ENCODE data around the gene ST8SIA4. TPM values are rescaled to one million over a fixed set of nuclear protein-coding genes. Genes with fewer than 3 reads are reported as not detected.

Gene ST8SIA4, protein sequence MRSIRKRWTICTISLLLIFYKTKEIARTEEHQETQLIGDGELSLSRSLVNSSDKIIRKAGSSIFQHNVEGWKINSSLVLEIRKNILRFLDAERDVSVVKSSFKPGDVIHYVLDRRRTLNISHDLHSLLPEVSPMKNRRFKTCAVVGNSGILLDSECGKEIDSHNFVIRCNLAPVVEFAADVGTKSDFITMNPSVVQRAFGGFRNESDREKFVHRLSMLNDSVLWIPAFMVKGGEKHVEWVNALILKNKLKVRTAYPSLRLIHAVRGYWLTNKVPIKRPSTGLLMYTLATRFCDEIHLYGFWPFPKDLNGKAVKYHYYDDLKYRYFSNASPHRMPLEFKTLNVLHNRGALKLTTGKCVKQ
- 1 to 10 TPM in 3 of 4 donors, under 1 TPM in 1; 0.37 to 6.0 (median 2.2) TPM for total RNA-seq

DNA sequence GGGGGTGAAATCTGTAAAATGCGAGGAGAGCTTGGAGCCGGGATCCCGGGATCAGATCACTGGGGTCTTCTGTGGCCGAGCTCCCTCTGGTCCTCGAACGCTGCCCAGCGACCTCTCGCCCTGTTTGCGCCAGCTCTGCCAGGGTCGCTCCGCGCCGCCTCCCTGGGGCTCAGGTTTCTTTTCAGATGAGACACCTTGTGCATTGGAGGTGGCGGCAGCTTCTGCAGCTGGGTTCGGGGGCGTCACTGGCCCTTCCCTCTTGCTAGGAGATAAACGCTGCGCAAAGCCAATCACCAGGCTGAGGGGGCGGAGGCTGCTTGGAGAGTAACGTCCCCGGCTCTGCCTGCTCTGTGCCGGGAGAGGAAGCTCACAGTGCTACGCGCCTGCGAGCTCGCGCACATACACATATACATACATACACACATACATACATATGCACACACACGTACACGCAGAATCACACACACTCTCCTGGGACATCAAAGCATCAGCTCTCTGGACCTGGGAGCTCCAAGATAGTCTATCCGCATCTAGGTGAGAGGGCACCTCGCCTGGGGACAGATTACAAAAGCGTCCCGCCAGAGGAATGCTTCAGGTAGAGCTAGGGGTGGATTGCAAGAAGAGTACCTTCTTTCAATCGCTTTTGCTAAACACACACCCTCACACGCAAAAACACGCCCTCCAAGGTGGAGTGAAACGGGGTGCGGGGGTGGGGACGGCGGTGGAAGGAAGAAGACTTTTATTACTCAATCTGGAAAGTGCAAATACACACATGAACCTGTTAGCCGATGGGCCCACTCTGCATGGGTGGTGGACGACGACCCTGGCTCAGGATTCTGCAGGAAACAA lies at the start of gene ST8SIA4:
Gene ST8SIA4, minus strand, starts transcription at position 244 of the 849 bp plus-strand sequence. CDS start 327 bp downstream, outside the sequence.
- intact Hi-C loops (cut with DNase I; ENCODE audit: low total_unique reads): no loop called here
- TF ChIP-seq, protein P1, sequence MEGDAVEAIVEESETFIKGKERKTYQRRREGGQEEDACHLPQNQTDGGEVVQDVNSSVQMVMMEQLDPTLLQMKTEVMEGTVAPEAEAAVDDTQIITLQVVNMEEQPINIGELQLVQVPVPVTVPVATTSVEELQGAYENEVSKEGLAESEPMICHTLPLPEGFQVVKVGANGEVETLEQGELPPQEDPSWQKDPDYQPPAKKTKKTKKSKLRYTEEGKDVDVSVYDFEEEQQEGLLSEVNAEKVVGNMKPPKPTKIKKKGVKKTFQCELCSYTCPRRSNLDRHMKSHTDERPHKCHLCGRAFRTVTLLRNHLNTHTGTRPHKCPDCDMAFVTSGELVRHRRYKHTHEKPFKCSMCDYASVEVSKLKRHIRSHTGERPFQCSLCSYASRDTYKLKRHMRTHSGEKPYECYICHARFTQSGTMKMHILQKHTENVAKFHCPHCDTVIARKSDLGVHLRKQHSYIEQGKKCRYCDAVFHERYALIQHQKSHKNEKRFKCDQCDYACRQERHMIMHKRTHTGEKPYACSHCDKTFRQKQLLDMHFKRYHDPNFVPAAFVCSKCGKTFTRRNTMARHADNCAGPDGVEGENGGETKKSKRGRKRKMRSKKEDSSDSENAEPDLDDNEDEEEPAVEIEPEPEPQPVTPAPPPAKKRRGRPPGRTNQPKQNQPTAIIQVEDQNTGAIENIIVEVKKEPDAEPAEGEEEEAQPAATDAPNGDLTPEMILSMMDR (IDR thresholded peaks at IDR 0.05): no peak
- TF ChIP-seq POLR2AphosphoS5 (IDR thresholded peaks at IDR 0.05) (peak; percentile 82 to 92 (median 92)), POLR2A (IDR thresholded peaks at IDR 0.05) (peak; percentile 86)
- Histone ChIP-seq H3K36me3 (no peaks in the 10 kb centered on the region), H3K4me1 (peaks cover 0 to 16% (median 0%) of the 10 kb centered on the region in 4 donors), H3K27me3 (peaks cover 48% of the 10 kb centered on the region), H3K27ac (peak within 1 kb of the TSS; percentile 76 to 82 (median 80)), H3K4me3 (peak within 1 kb of the TSS; percentile 16 to 58 (median 35)), H3K9me3 (no peaks in the 10 kb centered on the region)
- peak; percentile 90 for DNase-seq
- WGBS, 2 donors (ENCODE audit: low coverage in 1 of 2): 3 to 8% methylated on average over 13 to 43 of the region's 43 CpGs
- in situ Hi-C loops (cut with MboI; ENCODE audit: low pct_ligation_motif_present in 1 of 4, low pct_unique_long_range_greater_than_20kb in 1 of 4, low sequenced_read_pairs in 3 of 4): no loop called here

DNA sequence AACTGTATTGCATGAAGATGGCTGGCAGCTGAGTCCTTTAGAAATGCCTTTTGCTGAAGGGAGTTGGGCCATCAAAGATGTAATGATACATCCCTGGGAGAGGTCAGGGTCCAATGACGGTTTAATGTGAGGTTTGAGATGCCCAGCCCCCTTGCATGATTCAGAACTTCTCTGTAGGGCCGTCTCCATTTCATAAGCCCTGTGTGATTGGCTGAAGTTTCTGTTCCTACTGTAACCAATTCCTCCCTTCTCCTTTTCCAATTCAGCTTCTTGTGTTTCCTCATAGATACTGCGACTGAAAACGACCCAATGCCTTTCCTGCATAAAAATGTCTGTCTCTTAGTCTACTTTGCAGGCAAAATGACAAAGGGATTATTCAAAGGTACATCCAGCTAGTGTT lies 47.9 kb upstream of the ST8SIA4 start:
- DNase-seq: no peak
- in situ Hi-C loops (cut with MboI; ENCODE audit: low pct_ligation_motif_present in 1 of 4, low pct_unique_long_range_greater_than_20kb in 1 of 4, low sequenced_read_pairs in 3 of 4): no loop called here
- TF ChIP-seq, protein P1 (IDR thresholded peaks at IDR 0.05): no peak
- no peaks in the 10 kb centered on the region for H3K27me3 ChIP-seq
- no peak overlapping the region for H3K4me3 ChIP-seq
- WGBS, 2 donors (ENCODE audit: low coverage in 1 of 2): 71 to 74% methylated on average over 2 to 4 of the region's 4 CpGs
- peaks cover 0 to 5% of the 10 kb centered on the region in 2 donors for H3K9me3 ChIP-seq
- intact Hi-C loops (cut with DNase I; ENCODE audit: low total_unique reads): no loop called here
- H3K36me3 ChIP-seq: no peaks in the 10 kb centered on the region
- no peak overlapping the region for H3K27ac ChIP-seq
- no peaks in the 10 kb centered on the region for H3K4me1 ChIP-seq

DNA sequence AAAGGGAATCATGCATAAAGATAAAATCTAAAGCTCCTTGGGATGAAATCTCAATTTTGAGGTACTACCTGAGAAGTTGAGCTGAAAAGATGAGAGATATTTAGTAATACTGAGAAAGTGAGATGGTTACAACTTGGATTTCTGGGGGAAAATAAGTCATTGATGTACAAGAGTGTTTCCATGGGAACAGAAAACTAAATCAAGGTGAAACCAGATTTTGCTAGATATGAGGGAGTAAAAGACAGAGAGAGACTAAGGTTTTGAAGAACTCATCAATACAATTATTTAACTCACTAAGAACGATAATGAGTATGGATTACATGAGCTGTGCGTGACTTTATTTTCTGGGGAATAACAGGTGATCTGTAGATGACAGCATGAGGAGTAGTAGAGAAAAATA lies 10.2 kb upstream of the ST8SIA4 start:
- Histone ChIP-seq H3K36me3 (no peaks in the 10 kb centered on the region), H3K27ac (no peak overlapping the region), H3K4me3 (no peak overlapping the region), H3K4me1 (no peaks in the 10 kb centered on the region), H3K9me3 (no peaks in the 10 kb centered on the region), H3K27me3 (no peaks in the 10 kb centered on the region)
- TF ChIP-seq POLR2A (IDR thresholded peaks at IDR 0.05) (no peak), POLR2AphosphoS5 (IDR thresholded peaks at IDR 0.05) (no peak), EP300 (IDR thresholded peaks at IDR 0.05; ENCODE audit: low read depth) (no peak)
- TF ChIP-seq, protein P1 (IDR thresholded peaks at IDR 0.05): no peak
- no peak for DNase-seq
- WGBS, 2 donors (ENCODE audit: low coverage in 1 of 2): 90 to 96% methylated on average over 2 of the region's 2 CpGs
- intact Hi-C loops (cut with DNase I; ENCODE audit: low total_unique reads) (no loop called here), in situ Hi-C loops (cut with MboI; ENCODE audit: low pct_ligation_motif_present in 1 of 4, low pct_unique_long_range_greater_than_20kb in 1 of 4, low sequenced_read_pairs in 3 of 4) (no loop called here)

DNA sequence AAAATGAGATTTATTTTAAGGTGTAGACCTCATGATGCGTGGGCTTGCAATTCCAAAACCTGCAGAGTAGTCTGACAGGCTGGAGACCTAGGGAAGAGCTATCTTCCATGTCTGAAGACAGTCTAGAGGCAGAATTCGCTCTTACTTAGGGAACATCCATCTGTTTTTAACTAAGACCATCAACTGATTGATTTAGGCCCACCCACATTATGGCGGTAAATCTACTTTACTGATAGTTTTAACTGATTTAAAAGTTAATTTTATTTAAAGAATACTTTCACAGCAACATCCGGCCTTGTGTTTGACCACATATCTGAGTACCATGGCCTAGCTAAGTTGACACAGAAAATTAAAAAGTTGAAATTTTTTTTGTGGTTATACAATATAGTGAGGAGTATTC lies 6.0 kb upstream of the ST8SIA4 start:
- H3K4me3 ChIP-seq: no peak overlapping the region
- no peak for DNase-seq
- peaks cover 8% of the 10 kb centered on the region for H3K27me3 ChIP-seq
- H3K4me1 ChIP-seq: no peaks in the 10 kb centered on the region
- H3K36me3 ChIP-seq: no peaks in the 10 kb centered on the region
- H3K9me3 ChIP-seq: no peaks in the 10 kb centered on the region
- H3K27ac ChIP-seq: no peak overlapping the region
- intact Hi-C loops (cut with DNase I; ENCODE audit: low total_unique reads): no loop called here
- TF ChIP-seq POLR2A (IDR thresholded peaks at IDR 0.05) (no peak), POLR2AphosphoS5 (IDR thresholded peaks at IDR 0.05) (no peak), EP300 (IDR thresholded peaks at IDR 0.05; ENCODE audit: low read depth) (no peak)
- TF ChIP-seq, protein P1 (IDR thresholded peaks at IDR 0.05): no peak
- 94% methylated on average over 4 of the region's 4 CpGs for WGBS, 2 donors (ENCODE audit: low coverage in 1 of 2)
- in situ Hi-C loops (cut with MboI; ENCODE audit: low pct_ligation_motif_present in 1 of 4, low pct_unique_long_range_greater_than_20kb in 1 of 4, low sequenced_read_pairs in 3 of 4): no loop called here

Data from transverse colon (tissue), 4 donors.